HEK293 (cell line): ENCODE results near the gene MAPK11.

ENCODE experiments used
- CTCF ChIA-PET: fragments of 350-600 bp; formaldehyde crosslinking; extraction: SDS; loops from one replicate; lab custom pipeline; 2021; ENCODE audit warnings: antibody characterized with exemption; lab: Yijun Ruan, JAX
- POLR2A ChIA-PET: fragments of 300-600 bp; formaldehyde crosslinking; extraction: SDS; loops from one replicate; lab custom pipeline; 2020; ENCODE audit warnings: antibody characterized with exemption, inconsistent platforms; lab: Yijun Ruan, JAX
- H3K27ac ChIP-seq: fragments of 200-500 bp; sonication (Bioruptor generic); 2 replicates; pipeline ENCODE4 v1.5.1; 2014; ENCODE audit warnings: low read depth, low read length, control low read depth, inconsistent platforms; ENCODE audit errors: extremely low read depth
- H3K36me3 ChIP-seq, 2 experiments: fragments of 200-500 bp in 1 of 2; sonication (Bioruptor generic) in 1 of 2; 1 replicate in 1 of 2; 2 replicates in 1 of 2; pipeline ENCODE4 v1.5.1; 2014 to 2017; ENCODE audit warnings: inconsistent platforms in 2 of 2, low read length in 2 of 2; ENCODE audit not compliant: control insufficient read depth in 2 of 2, insufficient read depth in 1 of 2
- H3K4me1 ChIP-seq: fragments of 200-500 bp; sonication (Bioruptor generic); 2 replicates; pipeline ENCODE4 v1.5.1; 2014; ENCODE audit warnings: mild to moderate bottlenecking, low read length, inconsistent platforms; ENCODE audit not compliant: control insufficient read depth, insufficient read depth
- H3K4me3 ChIP-seq: 2 replicates; pipeline ENCODE4 v1.5.1; 2011; ENCODE audit warnings: low read depth, mild to moderate bottlenecking, control low read depth, low read length, moderate library complexity
- H3K9me3 ChIP-seq: fragments of 200-500 bp; sonication (Bioruptor generic); 2 replicates; pipeline ENCODE4 v1.5.1; 2014; ENCODE audit warnings: low read depth, low read length, inconsistent platforms; ENCODE audit not compliant: control insufficient read depth, insufficient read depth
- ATF2 ChIP-seq: fragments of 450-650 bp; formaldehyde crosslinking; IDR thresholded peaks from 2 replicates; pipeline ENCODE4 v1.5.1; 2016; ENCODE audit warnings: missing biosample characterization, missing genetic modification characterization, low read depth
- GLI2 ChIP-seq: fragments of 450-650 bp; formaldehyde crosslinking; IDR thresholded peaks from 2 replicates; pipeline ENCODE4; 2017; ENCODE audit warnings: missing biosample characterization, missing genetic modification characterization, low read depth, borderline replicate concordance
- GLIS1 ChIP-seq: fragments of 450-650 bp; formaldehyde crosslinking; IDR thresholded peaks from 2 replicates; pipeline ENCODE4 v1.5.1; 2016; ENCODE audit warnings: missing biosample characterization, missing genetic modification characterization
- GLIS2 ChIP-seq: fragments of 450-650 bp; formaldehyde crosslinking; IDR thresholded peaks from 2 replicates; pipeline ENCODE4 v1.5.1; 2016; ENCODE audit warnings: missing biosample characterization, missing genetic modification characterization
- OVOL3 ChIP-seq: fragments of 450-650 bp; formaldehyde crosslinking; IDR thresholded peaks from 2 replicates; pipeline ENCODE4 v1.5.1; 2016; ENCODE audit warnings: missing biosample characterization, missing genetic modification characterization
- PATZ1 ChIP-seq: fragments of 450-650 bp; formaldehyde crosslinking; IDR thresholded peaks from 2 replicates; pipeline ENCODE4 v1.5.1; 2016; ENCODE audit warnings: missing biosample characterization, missing genetic modification characterization
- REPIN1 ChIP-seq: fragments of 450-650 bp; formaldehyde crosslinking; IDR thresholded peaks from 2 replicates; pipeline ENCODE4 v1.5.1; 2017; ENCODE audit warnings: missing biosample characterization, missing genetic modification characterization, low read depth
- WT1 ChIP-seq: fragments of 450-650 bp; formaldehyde crosslinking; IDR thresholded peaks from 2 replicates; pipeline ENCODE4 v1.5.1; 2016; ENCODE audit warnings: missing biosample characterization, missing genetic modification characterization
- ZNF404 ChIP-seq: fragments of 450-650 bp; formaldehyde crosslinking; IDR thresholded peaks from 2 replicates; pipeline ENCODE4 v1.5.1; 2017; ENCODE audit warnings: missing biosample characterization, missing genetic modification characterization
- ZNF416 ChIP-seq: fragments of 450-650 bp; formaldehyde crosslinking; IDR thresholded peaks from 2 replicates; pipeline ENCODE4 v1.5.1; 2016; ENCODE audit warnings: missing biosample characterization, missing genetic modification characterization
- ZNF596 ChIP-seq: fragments of 450-650 bp; IDR thresholded peaks from 2 replicates; pipeline ENCODE4 v1.5.0; 2018; ENCODE audit warnings: missing biosample characterization, mild to moderate bottlenecking, missing genetic modification characterization, moderate library complexity
- ZNF660 ChIP-seq: fragments of 450-650 bp; IDR thresholded peaks from 2 replicates; pipeline ENCODE4 v1.5.1; 2018; ENCODE audit warnings: missing biosample characterization, mild to moderate bottlenecking, missing genetic modification characterization
- ZNF747 ChIP-seq: fragments of 450-650 bp; formaldehyde crosslinking; IDR thresholded peaks from 2 replicates; pipeline ENCODE4 v1.5.1; 2016; ENCODE audit warnings: missing biosample characterization, missing genetic modification characterization
- TF ChIP-seq, protein P1 (sequence below): sonication (generic); formaldehyde crosslinking; IDR thresholded peaks from 2 replicates; pipeline ENCODE4 v1.8.1; 2022; ENCODE audit warnings: mild to moderate bottlenecking, moderate library complexity, missing genetic modification reagents
- TF ChIP-seq, protein P2 (sequence below): fragments of 450-650 bp; formaldehyde crosslinking; IDR thresholded peaks from 2 replicates; pipeline ENCODE4 v1.5.1; 2016; ENCODE audit warnings: missing biosample characterization, missing genetic modification characterization
- TF ChIP-seq, protein P3 (sequence below): fragments of 450-650 bp; IDR thresholded peaks from 2 replicates; pipeline ENCODE4 v1.5.1; 2018; ENCODE audit warnings: missing biosample characterization, mild to moderate bottlenecking, missing genetic modification characterization
- TF ChIP-seq, protein P4 (sequence below): fragments of 450-650 bp; formaldehyde crosslinking; IDR thresholded peaks from 2 replicates; pipeline ENCODE4 v1.5.1; 2016; ENCODE audit warnings: missing biosample characterization, missing genetic modification characterization
- TF ChIP-seq, protein P5 (sequence below): fragments of 450-650 bp; formaldehyde crosslinking; IDR thresholded peaks from 2 replicates; pipeline ENCODE4 v1.5.1; 2017; ENCODE audit warnings: missing biosample characterization, missing genetic modification characterization

Gene MAPK11

DNA sequence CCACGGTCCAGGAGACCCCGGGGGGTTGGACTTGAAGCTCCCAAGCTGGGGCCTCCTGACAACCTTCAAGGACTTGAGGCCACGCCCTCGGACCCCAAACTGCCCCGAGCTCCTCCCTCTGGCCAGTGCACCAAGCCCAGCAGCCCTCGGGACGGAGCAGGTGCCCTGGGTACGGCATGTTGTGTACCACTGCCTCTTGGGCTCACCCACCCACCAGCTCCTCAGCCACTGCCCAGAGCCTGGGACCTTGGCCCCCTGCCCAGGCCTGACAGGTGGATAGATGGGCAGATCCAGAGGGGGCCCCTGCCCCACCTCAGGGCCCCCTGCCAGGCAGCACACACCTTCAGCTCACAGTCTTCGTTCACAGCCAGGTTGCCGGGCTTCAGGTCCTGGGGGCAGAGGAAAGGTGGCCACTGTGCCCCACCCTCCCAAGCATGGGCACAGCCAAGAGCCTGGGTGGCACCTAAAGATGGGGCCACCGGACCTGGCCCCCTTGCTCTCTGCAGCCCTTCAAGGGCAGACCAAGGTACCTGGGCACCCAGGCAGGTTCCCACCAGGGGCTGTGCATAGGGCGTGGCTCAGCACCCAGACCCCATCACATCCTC lies 13.8 kb downstream of the MAPK11 start:
- H3K9me3 ChIP-seq, result no peaks in the 10 kb centered on the region
- H3K4me1 ChIP-seq, result no peaks in the 10 kb centered on the region
- TF ChIP-seq, protein P1, sequence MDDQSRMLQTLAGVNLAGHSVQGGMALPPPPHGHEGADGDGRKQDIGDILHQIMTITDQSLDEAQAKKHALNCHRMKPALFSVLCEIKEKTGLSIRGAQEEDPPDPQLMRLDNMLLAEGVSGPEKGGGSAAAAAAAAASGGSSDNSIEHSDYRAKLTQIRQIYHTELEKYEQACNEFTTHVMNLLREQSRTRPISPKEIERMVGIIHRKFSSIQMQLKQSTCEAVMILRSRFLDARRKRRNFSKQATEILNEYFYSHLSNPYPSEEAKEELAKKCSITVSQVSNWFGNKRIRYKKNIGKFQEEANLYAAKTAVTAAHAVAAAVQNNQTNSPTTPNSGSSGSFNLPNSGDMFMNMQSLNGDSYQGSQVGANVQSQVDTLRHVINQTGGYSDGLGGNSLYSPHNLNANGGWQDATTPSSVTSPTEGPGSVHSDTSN (CRISPR knock-in tag), result no peak
- TF ChIP-seq REPIN1 (tag by site-specific recombination) (no peak), ATF2 (tag by site-specific recombination) (no peak), ZNF596 (tag by site-specific recombination) (no peak), PATZ1 (tag by site-specific recombination) (no peak), ZNF416 (no peak), GLI2 (tag by site-specific recombination) (no peak), WT1 (no peak), OVOL3 (tag by site-specific recombination) (no peak), ZNF404 (tag by site-specific recombination) (no peak), GLIS2 (peak; percentile 40; the same call in 1 of the 2 replicates), ZNF747 (tag by site-specific recombination) (no peak), ZNF660 (no peak), GLIS1 (peak; percentile 58)
- TF ChIP-seq, protein P2, sequence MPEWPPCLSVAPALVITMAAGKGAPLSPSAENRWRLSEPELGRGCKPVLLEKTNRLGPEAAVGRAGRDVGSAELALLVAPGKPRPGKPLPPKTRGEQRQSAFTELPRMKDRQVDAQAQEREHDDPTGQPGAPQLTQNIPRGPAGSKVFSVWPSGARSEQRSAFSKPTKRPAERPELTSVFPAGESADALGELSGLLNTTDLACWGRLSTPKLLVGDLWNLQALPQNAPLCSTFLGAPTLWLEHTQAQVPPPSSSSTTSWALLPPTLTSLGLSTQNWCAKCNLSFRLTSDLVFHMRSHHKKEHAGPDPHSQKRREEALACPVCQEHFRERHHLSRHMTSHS, result no peak
- TF ChIP-seq, protein P3, sequence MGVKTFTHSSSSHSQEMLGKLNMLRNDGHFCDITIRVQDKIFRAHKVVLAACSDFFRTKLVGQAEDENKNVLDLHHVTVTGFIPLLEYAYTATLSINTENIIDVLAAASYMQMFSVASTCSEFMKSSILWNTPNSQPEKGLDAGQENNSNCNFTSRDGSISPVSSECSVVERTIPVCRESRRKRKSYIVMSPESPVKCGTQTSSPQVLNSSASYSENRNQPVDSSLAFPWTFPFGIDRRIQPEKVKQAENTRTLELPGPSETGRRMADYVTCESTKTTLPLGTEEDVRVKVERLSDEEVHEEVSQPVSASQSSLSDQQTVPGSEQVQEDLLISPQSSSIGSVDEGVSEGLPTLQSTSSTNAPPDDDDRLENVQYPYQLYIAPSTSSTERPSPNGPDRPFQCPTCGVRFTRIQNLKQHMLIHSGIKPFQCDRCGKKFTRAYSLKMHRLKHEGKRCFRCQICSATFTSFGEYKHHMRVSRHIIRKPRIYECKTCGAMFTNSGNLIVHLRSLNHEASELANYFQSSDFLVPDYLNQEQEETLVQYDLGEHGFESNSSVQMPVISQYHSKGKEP (tag by site-specific recombination), result no peak
- TF ChIP-seq, protein P4, sequence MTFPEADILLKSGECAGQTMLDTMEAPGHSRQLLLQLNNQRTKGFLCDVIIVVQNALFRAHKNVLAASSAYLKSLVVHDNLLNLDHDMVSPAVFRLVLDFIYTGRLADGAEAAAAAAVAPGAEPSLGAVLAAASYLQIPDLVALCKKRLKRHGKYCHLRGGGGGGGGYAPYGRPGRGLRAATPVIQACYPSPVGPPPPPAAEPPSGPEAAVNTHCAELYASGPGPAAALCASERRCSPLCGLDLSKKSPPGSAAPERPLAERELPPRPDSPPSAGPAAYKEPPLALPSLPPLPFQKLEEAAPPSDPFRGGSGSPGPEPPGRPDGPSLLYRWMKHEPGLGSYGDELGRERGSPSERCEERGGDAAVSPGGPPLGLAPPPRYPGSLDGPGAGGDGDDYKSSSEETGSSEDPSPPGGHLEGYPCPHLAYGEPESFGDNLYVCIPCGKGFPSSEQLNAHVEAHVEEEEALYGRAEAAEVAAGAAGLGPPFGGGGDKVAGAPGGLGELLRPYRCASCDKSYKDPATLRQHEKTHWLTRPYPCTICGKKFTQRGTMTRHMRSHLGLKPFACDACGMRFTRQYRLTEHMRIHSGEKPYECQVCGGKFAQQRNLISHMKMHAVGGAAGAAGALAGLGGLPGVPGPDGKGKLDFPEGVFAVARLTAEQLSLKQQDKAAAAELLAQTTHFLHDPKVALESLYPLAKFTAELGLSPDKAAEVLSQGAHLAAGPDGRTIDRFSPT (tag by site-specific recombination), result peak; percentile 27; the same call in 1 of the 2 replicates
- TF ChIP-seq, protein P5, sequence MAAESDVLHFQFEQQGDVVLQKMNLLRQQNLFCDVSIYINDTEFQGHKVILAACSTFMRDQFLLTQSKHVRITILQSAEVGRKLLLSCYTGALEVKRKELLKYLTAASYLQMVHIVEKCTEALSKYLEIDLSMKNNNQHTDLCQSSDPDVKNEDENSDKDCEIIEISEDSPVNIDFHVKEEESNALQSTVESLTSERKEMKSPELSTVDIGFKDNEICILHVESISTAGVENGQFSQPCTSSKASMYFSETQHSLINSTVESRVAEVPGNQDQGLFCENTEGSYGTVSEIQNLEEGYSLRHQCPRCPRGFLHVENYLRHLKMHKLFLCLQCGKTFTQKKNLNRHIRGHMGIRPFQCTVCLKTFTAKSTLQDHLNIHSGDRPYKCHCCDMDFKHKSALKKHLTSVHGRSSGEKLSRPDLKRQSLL (tag by site-specific recombination), result no peak
- no peak overlapping the region for H3K27ac ChIP-seq
- peaks cover 0 to 75% of the 10 kb centered on the region in 2 experiments; a peak in 2 of 3 replicates for H3K36me3 ChIP-seq
- ChIA-PET CTCF (no interaction called here), POLR2A (no interaction called here)
- no peak overlapping the region for H3K4me3 ChIP-seq
